GM19468 (cell line): ENCODE data around the gene OGDH.
"Not testable (repeated sequence)": the region's sequence is repeated elsewhere in the genome, so short reads cannot be mapped to it uniquely, and the experiment has no call there.

Experiments
- ATAC-seq: cut with Tn5 transposase; IDR thresholded peaks from one replicate; pipeline ENCODE4 v1.9.1; 2021; ENCODE audit warnings: mild to moderate bottlenecking, moderate library complexity, moderate number of reproducible peaks; ENCODE audit not compliant: unreplicated experiment; ENCODE audit errors: extremely low read depth

OGDH gene

GRCh38 chr7:44606341-44607140, at the start of gene OGDH:
OGDH (plus strand) TSS chr7:44606627; CDS start chr7:44624344, 17,717 bp downstream.
- ATAC-seq: peak; percentile 84

- ATAC-seq: no peak
Measured at GRCh38 chr7:44557485-44557884, 48.9 kb upstream of the OGDH start.

- no peak for ATAC-seq
Measured at GRCh38 chr7:44559485-44559884, 46.9 kb upstream of the OGDH start.

GRCh38 chr7:44561481-44561880, 44.9 kb upstream of the OGDH start:
- ATAC-seq: no peak

DNA sequence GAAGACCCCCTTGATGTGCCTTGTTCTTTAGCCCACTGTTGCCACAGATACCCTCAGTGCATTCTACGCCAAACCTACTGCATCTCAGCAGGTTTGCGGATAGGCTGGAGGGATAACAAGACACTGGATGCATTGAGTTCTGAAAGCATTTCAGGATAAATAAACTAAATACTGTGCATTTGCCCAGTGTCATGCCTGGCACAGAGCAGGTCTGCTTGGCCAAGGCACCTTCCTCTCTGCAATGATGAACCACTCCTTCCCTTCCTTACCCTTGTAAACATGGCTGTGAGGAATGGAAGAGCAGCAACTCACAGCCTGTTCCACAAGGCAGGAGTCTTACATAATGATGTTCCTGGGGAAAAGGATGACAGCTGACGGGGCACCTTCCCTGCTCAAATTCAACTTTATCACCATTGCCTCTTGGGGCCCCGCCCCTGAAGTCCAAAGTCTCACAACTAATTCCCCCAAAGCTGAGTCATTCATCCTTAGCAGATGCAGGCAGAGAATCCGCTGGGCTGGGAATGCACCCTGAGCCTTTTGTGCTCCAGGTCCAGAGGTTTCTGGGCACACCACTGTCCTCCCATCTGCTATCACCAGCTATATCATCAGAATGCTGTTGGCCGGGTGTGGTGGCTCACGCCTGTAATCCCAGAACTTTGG, 44.3 kb upstream of the OGDH start:
- ATAC-seq: no peak

DNA sequence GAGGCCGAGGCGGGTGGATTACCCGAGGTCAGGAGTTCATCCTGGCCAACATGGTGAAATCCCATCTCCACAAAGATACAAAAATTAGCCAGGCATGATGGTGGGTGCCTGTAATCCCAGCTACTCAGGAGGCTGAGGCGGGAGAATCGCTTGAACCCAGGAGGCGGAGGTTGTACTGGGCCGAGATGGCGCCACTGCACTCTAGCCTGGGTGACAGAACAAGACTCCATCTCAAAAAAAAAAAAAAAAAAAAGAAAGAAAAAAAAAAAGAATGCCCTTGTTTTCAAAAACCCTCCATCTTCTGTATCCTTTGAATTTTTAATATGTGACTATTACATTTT, 43.8 kb upstream of the OGDH start:
- ATAC-seq: not testable (repeated sequence)

DNA sequence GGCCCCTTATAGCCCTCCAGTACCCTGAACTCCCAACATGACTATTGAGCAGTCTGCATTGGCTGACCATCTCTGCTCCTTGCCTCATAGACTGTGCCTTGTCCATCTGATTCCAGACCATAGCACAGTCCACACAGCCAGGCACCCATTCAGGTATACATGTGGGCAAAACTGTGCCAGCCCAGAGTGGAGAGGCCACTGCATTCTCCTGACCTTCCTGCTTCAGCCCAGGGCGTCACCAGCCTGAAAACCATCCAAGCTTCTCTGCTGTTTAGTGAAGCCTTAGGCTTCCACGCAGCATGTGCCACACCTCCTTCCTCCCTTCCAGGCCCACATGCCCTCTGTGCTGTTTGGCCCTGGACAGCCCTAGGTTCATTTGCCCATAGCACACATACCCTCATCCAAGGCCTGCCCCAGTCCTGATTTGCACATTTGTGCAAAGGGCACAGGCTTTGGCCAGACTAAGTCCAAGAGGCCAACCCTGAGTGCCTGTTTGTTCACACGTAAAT, 43.2 kb upstream of the OGDH start:
- no peak for ATAC-seq

GRCh38 chr7:44564606-44565005, 41.8 kb upstream of the OGDH start:
- ATAC-seq: no peak

- no peak for ATAC-seq
Measured at GRCh38 chr7:44565097-44565794, 41.2 kb upstream of the OGDH start.

DNA sequence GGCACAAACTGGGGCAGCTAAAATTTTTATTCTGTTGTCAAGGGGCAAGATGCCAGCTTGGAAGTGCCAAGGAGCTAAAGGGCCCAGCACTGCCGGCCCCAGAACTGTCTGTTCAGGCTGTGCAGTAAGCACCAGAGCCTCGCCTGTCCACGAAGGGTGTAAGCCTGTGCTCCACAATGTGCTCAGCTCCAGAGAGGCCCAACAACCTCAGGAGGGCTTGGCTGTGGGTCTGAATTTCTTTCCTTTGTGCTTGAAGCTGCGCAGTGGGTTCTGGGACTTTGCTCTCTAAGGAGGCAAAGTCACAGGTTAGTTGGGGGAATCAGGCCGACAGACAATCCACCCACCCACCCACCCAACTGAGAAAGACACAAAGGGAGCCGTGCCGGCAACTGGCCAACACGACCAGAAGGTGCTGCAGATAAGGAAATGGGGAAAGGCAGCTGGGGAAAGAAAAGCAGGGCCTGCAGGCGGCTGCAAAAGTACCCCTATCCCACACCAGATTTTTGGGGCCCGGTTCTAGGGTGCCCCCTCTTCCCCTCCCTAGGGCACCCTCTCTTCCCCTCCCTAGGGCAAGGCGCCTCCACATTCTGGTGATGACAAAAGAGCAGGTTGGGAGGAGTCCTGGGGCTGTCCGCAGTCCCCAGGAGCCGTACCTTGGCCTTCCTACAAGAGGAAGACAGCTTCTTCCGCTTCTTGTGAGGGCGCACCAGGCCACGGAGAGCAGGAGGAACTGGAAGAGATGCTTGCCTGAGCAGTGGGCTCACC, 40.5 kb upstream of the OGDH start:
- ATAC-seq: no peak

DNA sequence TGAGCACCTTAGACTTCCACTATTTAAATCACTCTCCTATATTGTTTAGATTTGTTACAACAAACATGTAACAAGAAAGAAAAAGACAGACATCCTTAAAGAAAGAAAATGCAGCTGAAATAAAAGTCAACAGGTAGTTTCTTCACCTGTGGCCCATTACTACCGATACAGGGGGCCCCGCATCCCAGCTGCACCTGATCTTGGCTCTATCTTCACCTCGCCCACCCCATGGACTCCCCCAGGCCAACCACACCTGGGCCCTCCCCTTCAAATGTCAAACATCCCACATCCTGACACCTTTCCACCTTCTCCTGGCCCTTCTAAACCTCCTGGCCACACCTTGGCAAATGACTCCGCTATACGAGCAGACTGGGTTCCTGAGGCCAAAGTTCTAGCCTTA, 39.7 kb upstream of the OGDH start:
- ATAC-seq: no peak

DNA sequence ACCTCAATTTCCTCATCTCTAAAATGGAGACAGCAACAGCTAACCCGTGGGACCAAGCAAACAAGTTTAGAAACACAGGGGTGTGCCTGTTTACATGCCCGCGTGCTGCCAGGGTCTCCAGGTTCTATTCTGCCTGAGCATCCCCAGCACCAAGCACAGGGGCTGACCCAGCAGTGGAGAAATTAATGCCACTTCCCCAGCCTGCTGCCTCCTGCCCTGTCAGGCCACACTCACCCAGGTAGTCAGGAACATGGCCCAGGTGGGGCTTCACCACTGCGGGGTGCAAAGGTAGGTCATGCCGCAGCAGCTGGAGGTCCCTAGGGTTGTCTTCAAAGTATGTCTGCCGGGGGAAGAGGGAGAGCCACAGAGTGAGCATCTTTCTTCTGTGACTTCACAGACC, 38.5 kb upstream of the OGDH start:
- no peak for ATAC-seq

GRCh38 chr7:44568771-44569560, 37.5 kb upstream of the OGDH start:
- ATAC-seq: no peak

DNA sequence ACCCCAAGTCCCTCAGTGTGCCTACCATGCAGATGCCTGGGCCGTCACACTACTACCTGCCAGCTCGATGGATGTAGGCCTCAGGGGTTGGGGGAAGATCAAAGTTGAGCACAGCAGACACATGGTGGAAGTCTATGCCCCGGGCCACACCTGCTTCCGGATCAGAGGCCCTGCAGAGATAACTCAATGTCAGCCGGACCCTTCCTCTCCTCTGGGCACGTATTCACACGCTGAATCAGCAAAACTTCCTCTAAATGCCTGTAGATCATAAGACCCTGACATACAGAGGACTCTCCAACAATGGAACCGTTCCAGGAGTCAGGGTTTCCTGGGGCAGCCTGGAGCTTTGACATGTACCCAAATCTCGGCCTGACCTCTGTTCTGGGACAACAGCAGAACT, 36.5 kb upstream of the OGDH start:
- ATAC-seq: no peak

DNA sequence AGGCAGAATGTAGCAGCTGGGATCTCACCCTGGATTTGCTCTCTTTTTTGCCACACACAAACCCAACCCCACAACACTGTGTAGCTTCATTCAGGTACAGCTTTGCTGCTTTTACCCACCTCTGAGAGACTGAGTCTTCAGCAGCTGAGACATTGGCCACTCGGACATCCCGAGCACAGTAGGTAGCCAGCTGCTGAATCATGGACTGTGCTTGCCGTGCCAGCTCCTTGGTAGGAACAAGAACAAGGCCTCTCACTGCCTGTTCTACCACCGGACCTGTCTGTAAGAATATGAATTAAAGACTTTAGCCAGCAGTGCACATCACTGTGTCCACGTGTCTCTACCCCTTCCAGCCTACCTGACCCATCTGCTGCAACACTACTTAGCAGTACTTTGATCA, 33.7 kb upstream of the OGDH start:
- ATAC-seq: no peak

DNA sequence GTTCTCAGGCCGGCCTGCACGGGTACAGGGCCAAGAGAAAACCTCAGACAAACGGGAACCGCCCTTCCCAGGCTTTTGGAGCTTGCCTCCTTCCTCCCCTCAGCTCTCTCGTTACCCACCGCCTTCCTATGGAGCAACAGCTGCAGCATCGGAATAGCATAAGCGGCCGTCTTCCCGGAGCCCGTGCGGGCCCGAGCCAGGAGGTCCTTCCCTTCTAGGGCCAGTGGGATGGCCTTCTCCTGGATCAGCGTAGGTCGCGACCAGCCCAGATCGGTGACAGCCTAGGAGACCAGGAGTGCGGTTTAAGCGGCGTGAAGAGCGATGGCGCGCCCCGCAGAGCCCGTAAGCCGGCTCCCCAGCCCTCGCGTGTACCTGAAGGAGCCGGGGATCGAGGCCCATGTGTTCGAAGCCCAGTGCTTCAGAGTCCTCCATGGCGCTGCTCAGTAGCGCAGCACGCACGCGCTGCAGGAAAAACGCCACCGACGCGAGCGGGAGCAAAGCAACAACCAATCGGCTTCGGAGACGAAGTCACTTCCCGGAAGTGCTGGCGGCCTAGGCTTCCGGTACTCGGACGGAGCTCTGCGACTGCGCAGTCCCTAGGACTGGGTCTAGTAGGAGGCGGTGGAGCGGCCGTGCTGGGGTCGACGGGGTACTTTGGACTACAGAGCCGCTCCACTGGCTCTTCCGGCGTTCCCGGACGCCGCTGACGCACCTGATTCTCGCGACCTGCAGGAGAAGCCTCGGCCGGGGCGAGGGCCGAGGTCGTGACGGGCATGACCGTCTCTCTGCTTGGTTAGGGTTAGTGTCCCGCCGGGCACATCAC, 32.8 kb upstream of the OGDH start, which contains the start of gene DDX56:
Gene DDX56, minus strand, starts transcription at position 445 of the 823 bp plus-strand sequence. Its CDS starts 13 bp downstream, at position 432.
- peak; percentile 91 for ATAC-seq

DNA sequence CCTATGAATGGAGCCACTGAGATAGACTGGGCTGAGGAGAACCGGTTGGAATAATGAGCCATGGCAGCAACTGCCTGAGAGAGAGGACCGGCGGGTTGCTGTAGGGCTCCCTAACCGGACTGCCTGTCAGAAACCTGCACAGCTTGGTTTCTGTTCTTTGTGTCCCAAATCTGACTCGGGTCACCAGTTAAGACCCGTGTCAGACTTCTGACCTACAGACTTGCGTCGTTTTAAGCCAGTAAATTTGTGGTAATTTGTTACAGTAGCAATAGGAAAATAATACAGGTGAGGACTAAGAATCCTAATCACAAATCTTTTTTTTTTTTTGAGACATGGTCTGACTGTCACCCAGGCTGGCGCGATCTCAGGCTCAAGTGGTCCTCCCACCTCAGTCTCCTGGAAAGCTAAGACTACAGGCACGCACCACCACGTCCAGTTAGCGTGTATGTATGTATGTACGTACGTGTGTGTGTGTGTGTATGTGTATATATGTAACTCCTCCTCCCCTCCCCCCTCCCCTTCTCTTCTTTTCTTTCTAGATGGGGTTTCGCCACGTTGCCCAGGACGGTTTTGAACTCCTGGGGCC, 32.0 kb upstream of the OGDH start:
- no peak for ATAC-seq

DNA sequence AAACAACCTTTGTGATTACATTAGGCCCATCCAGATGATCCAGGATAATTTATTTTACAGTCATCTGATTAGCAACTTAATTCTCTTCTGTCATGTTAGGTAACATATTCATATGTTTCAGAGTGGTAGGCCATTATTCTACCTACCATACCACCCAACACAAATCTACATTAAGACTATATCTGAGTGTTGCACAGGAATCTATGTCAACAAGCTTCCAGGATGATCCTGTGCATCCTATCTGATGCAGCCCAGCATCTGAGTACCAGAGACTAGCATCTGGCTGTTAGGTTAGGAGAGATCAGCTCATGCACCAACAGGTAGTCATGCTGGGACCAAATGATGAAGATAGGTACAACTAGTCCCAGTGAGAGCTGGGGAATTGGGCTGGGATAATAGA, 31.4 kb upstream of the OGDH start:
- ATAC-seq: no peak
